ENCODE data around the gene CUL2.

Gene CUL2

DNA sequence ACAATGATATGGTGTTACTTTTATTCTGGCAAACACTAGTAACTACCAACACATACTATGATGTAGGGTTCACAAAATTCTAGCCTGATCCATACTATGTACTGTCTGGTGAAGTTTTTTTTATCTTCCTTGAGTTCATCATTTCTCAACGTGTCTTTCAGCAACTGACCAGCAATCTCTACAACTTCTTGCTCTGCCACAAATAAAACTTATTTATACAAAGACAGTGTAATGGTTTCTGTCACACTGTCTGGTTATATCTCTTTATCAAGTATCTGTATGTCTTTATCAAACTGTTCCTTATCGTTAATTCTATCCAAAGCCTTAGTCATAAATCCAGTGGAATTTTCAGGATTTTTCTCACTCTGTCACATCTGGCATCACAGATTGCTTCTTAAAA, 69.7 kb downstream of the CUL2 start:
- TF ChIP-seq, protein P1, sequence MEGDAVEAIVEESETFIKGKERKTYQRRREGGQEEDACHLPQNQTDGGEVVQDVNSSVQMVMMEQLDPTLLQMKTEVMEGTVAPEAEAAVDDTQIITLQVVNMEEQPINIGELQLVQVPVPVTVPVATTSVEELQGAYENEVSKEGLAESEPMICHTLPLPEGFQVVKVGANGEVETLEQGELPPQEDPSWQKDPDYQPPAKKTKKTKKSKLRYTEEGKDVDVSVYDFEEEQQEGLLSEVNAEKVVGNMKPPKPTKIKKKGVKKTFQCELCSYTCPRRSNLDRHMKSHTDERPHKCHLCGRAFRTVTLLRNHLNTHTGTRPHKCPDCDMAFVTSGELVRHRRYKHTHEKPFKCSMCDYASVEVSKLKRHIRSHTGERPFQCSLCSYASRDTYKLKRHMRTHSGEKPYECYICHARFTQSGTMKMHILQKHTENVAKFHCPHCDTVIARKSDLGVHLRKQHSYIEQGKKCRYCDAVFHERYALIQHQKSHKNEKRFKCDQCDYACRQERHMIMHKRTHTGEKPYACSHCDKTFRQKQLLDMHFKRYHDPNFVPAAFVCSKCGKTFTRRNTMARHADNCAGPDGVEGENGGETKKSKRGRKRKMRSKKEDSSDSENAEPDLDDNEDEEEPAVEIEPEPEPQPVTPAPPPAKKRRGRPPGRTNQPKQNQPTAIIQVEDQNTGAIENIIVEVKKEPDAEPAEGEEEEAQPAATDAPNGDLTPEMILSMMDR (IDR thresholded peaks at IDR 0.05; ENCODE audit: low read depth, low read length): no peak
- H3K4me3 ChIP-seq (ENCODE audit: low read depth, low read length): no peak overlapping the region

- TF ChIP-seq, protein P1 (IDR thresholded peaks at IDR 0.05; ENCODE audit: low read depth, low read length): no peak
- H3K4me3 ChIP-seq (ENCODE audit: low read depth, low read length): no peak overlapping the region
Measured at GRCh38 chr10:35019041-35020024, 70.8 kb downstream of the CUL2 start.

GRCh38 chr10:35017608-35018007, 72.5 kb downstream of the CUL2 start:
- no peak overlapping the region for H3K4me3 ChIP-seq (ENCODE audit: low read depth, low read length)
- TF ChIP-seq, protein P1 (IDR thresholded peaks at IDR 0.05; ENCODE audit: low read depth, low read length): no peak

DNA sequence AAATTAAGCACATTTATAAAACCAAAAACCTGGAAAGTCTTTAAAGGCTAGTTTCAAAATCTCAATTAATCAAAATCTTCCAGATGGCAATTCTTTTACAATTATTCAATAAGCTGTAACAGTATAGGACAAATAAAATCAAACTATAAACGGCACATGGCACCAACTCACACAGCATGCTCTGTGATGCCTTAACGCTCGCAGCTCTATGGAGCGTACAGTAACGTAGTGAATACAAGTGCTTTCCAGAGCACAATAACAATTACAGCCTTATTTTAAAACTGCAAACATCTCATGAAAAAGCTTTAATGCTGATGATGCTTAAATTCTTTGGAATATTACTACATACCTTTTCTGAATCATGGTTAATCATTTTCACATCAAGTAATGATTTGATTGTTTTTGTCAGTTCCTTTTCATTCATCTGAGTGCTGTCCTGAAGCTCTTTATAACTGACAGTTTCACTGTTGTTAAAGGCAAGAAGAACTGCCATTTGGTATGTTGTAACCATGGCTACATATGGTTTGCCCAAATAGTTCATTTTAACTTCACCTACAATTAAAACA, 74.2 kb downstream of the CUL2 start:
- TF ChIP-seq, protein P1 (IDR thresholded peaks at IDR 0.05; ENCODE audit: low read depth, low read length): no peak
- H3K4me3 ChIP-seq (ENCODE audit: low read depth, low read length): no peak overlapping the region

DNA sequence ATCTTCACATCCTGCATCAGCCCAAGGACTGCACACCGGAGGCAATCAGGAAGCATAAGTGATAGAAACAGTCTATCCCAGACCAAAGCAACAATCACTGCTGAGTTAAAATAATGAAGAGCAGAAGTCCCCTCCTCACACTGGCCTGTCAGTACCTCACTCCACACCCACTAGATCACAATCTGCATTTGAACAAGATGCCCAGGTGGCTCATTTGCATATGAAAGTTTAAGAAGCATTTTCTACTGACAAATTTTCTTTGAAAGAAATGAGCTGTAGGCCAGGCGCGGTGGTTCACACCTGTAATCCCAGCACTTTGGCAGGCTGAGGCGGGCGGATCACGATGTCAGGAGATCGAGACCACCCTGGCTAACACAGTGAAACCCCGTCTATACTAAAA, 77.4 kb downstream of the CUL2 start:
- H3K4me3 ChIP-seq (ENCODE audit: low read depth, low read length): no peak overlapping the region
- TF ChIP-seq, protein P1 (IDR thresholded peaks at IDR 0.05; ENCODE audit: low read depth, low read length): no peak

DNA sequence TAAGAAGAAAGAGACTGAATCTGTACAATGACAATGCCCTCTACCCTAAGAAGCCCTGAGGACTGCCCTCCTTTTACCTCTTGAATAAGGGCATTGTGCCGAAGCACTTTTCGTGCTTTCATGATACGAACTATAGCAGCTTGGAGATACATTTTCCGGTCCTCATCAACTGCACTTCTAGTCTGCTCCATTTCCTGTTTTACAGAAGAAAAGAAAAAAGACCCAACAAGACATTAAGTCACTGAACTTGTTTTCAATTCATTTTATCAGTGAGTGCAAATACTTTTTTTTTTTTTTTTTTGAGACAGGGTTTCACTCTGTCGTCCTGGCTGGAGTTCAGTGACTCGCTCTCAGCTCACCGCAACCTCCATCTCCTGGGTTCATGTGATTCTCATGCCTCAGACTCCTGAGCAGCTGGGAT, 78.4 kb downstream of the CUL2 start:
- TF ChIP-seq, protein P1 (IDR thresholded peaks at IDR 0.05; ENCODE audit: low read depth, low read length): no peak

DNA sequence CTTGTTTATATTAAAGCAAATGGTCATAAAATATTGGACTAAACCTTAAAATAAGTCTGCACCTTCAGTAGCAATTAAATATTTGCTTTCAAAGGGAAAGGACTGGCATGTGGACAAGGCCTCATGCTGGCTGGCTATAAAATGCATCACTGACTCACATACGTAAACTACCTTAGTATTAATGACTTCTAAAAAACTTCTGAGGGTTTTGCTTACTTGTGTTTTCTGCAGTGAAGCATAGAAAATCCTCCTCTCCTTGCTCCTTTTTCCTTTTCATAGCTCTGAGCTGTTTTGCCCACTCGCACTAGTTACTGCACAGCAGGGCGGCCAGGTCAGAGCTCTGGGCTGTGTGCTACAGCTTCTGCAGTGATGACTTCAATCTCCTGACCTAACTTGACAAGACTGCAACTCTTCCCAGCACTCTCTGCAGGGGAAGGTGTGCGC, 82.3 kb downstream of the CUL2 start:
- H3K4me3 ChIP-seq (ENCODE audit: low read depth, low read length): no peak overlapping the region
- TF ChIP-seq, protein P1 (IDR thresholded peaks at IDR 0.05; ENCODE audit: low read depth, low read length): no peak

More for the DNA sequence above, 78.4 kb downstream of the CUL2 start:
- no peak overlapping the region for H3K4me3 ChIP-seq (ENCODE audit: low read depth, low read length)

All from WI38 (cell line).